GM11168 (cell line): ENCODE measurements around the gene KRT74.

ENCODE experiments used
- in situ Hi-C: fragments of 300-500 bp; cut with MboI; formaldehyde crosslinking; loops from one replicate; pipeline ENCODE4 v1.12.0; 2022; ENCODE audit warnings: low sequenced_read_pairs; ENCODE audit not compliant: unreplicated experiment

The KRT74 gene

GRCh38 chr12:52543985-52544883 lies 29.4 kb downstream of the KRT74 start:
- in situ Hi-C loops, result no loop called here

DNA sequence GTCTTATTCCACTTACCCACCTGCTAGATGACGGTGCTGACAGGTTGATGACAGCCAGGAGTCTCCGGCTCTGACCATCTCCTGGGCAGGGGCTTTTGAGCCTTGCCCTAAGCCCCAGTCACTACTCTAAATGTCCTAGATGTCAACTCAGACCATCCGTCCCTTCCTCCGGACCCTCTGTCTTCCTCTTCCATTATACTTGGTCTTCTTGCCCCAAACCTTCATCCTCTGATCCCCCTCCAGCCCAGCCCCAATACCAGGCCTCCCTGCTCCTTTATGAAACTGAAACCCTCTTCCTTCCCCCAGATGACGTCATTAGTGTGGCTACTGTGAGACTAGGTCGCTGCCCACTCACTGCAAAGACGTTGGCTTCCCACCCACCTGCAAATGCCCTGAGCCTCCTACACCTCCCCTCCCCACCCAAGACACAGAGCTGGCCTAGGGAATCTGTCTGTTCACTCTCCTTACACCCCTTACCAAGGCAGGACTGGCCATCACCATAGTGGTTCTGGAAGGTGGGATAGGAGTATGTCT lies 30.8 kb downstream of the KRT74 start:
- in situ Hi-C loops, result no loop called here

- in situ Hi-C loops, result no loop called here
Observed at GRCh38 chr12:52542157-52542556, 31.5 kb downstream of the KRT74 start.

- in situ Hi-C loops, result no loop called here
Observed at GRCh38 chr12:52541709-52542108, 31.9 kb downstream of the KRT74 start.

DNA sequence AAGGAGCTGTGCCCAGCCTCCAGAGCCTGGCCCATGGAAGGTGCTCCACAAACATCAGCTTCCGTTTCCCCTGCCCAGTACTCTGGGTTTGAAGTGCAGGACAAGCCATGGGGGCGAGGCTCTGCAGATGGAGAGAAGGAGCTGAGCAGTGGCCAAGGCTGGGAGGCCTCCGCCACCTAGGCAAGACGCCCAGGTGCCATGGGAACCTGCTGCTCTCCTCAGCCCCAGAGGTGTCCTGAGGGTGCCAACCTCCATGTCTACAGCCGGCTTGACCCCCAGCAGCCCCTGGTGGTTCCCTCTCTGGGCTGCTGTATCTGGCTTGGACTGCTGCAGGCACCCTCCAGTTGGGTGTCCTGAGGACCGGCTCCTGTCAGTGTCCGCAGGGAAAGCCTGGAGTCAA lies 33.1 kb downstream of the KRT74 start:
- in situ Hi-C loops, result no loop called here

DNA sequence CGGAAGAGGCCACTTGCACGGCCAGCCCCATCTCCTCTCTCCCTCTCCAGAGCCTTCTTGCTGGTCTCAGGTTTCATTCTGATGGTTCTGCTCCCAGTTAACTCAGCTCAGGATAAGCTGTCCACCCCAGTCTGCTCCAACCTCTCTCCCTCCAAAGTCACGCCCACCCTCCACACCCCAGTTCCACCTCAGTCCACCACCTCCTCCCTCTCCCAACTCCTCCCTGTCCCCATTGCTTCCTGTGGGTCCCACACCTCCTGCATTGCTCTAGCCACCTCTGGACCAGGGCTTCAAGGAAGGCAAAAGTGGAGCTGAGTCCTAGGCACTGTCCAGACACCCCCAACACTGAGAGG lies 33.8 kb downstream of the KRT74 start:
- in situ Hi-C loops, result no loop called here

DNA sequence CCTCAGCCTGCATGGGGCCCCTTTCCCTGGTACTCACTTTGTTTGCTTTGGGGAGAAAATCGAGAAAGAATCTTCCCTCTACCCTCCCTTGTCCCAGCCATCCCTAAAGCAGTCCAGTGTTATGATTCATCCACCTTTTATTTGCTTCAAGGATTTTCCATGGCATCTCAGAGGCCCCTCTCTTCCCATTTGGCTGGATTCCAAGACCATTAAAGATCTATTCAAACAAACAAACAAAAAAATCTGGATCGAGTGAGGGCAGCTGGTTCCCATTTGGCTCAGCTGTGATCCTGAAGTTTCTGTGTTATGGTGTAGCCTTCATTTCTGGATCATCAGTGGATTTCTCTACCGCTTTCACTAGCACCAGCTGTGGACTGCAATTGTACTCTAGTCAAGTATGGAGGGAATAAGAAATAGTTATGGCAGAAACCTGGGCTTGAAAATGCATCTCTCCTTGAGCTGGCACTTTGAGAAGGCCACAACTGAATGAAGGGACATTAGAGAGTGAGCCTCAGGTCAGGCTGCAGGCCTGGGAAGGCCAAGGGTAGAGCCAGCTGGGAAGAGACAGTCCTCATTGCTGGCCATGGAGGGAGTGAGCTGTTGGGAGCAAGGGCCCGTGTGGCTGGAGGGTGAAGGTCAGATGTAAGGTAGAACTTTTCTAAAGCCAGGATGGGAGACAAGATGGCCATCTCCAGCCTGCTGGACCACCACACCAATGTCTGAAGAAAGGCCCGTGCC lies 34.4 kb downstream of the KRT74 start:
- in situ Hi-C loops, result no loop called here

- in situ Hi-C loops, result no loop called here
Observed at GRCh38 chr12:52537101-52537500, 36.5 kb downstream of the KRT74 start.

DNA sequence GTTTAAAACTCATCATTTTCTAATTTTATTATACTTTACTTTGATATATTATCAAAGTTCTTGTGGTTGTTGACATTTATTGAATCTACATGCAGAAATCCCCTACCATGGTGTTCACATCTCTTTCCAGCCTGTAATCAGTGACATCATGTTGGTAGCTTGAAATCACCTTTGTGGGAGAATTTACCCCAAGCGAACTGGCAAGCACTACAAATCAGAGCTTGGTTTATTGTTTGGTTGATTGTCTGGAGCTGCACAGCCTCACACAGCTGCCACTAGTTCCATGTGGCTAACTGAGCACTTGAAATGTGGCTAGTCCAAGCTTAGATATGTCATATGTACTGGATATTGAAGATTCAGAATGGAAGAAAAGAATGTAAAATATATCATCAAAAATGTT lies 38.1 kb downstream of the KRT74 start:
- in situ Hi-C loops, result no loop called here

DNA sequence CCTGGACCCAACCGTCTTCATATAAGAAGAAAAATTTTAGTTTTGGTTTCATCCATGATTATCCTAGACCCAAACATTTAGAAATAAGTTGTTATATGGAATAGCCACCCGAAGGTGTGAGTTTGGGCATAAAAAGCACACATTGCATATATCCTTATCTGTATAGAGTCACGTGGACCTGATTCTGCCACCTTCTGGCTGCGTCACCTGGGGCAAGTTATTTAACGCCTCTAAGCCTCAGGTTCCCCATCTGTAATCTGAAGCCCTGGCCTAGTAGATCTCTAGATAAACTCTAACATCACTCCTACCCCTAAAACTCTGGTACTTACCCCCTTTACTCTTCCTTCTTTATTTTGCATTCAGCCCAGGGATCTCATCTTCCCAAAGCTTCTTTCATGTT lies 39.2 kb downstream of the KRT74 start:
- in situ Hi-C loops, result no loop called here

- in situ Hi-C loops, result no loop called here
Observed at GRCh38 chr12:52533686-52534470, 39.8 kb downstream of the KRT74 start.

DNA sequence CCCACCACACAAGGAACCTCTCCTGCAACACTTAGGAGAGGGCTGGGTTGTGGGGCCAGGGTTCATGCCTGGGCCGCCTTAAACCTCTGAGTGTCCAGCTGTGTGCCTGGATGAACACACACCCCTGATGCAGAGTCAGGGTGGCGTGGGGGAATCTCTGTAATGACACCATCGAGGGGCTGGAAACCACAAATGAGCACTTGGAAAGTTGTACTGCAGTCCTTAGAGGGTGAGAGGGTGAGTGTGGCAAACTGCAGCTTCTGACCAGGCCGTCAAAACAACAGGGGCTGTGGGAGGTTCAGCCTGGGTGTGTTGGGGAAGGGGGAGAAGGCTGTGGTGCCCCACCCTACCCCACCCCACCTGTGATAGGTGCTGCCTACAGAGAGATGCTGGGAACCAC lies 41.0 kb downstream of the KRT74 start:
- in situ Hi-C loops, result no loop called here

GRCh38 chr12:52531566-52532300 lies 41.9 kb downstream of the KRT74 start:
- in situ Hi-C loops, result no loop called here

- in situ Hi-C loops, result no loop called here
Observed at GRCh38 chr12:52530905-52531304, 42.7 kb downstream of the KRT74 start.

- in situ Hi-C loops, result no loop called here
Observed at GRCh38 chr12:52530366-52530765, 43.3 kb downstream of the KRT74 start.

DNA sequence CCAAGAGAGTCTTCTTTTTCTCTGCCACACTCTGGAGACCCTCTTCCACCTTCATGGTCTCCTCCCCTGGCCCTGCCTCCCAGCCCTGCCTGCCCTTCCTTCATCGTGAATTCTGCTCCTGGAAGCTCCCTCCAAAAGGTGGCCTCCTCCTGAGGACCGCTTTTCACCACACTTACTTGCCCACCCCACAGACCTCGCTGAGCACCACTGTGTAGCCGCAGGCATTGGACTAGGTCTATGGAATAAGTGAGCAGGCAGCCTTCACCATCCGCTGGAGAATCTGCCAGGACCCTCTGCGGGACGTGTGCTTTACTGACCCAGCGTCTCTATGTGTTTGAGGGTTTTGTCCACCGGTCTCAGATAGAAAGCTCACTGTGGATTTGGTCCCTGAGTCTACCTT lies 43.8 kb downstream of the KRT74 start:
- in situ Hi-C loops, result no loop called here

- in situ Hi-C loops, result no loop called here
Observed at GRCh38 chr12:52529417-52529816, 44.2 kb downstream of the KRT74 start.

DNA sequence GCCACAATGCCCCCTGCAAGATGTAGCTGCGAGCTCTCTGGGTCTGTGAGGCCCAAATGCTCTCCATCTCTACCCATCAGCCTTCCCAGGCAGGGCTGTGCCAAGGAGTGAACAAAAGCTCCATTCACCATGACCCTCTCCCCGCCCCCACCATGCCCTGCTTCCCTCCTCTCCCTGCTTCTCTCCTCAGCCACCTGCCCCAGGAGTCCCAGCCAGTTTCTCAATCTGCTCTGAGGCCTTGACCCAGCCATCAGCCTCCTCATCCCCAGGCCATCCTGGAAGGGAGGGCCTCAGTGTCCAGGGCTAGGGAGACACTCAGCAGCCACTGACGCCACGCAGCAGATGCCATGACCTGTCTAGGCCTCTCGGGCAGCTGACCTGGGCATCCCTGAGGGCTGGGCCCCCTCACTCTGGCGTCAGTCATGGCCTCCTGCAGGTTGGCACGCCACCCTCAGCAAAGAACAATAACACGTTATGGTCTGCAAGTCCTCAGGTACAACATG lies 45.0 kb downstream of the KRT74 start:
- in situ Hi-C loops, result no loop called here

- in situ Hi-C loops, result no loop called here
Observed at GRCh38 chr12:52527121-52527800, 46.4 kb downstream of the KRT74 start.
